HL-60 (cell line): ENCODE measurements around the gene DFFA.
"Not testable (repeated sequence)": the region's sequence is repeated elsewhere in the genome, so short reads cannot be mapped to it uniquely, and the experiment has no call there.

Experiments used
- DNase-seq, 2 experiments: peaks; one replicate each; pipeline ENCODE4 v3.0.0-alpha.2; 2010 to 2020; ENCODE audit warnings: low read depth in 1 of 2, low spot score in 1 of 2
- H3K27ac ChIP-seq: fragments of 250-450 bp; sonication (Bioruptor Pico); replicated peaks from 2 replicates; pipeline ENCODE4 v1.5.1; 2020; ENCODE audit warnings: mild to moderate bottlenecking, moderate library complexity
- H3K27me3 ChIP-seq: fragments of 250-450 bp; sonication (Bioruptor Pico); 2 replicates; pipeline ENCODE4 v1.5.1; 2021; ENCODE audit warnings: mild to moderate bottlenecking, moderate library complexity; ENCODE audit not compliant: insufficient read depth, poor library complexity, severe bottlenecking
- H3K4me3 ChIP-seq: replicated peaks from 2 replicates; pipeline ENCODE4 v1.5.1; 2011; ENCODE audit warnings: mild to moderate bottlenecking, control low read depth, low read length; ENCODE audit not compliant: insufficient read depth
- GABPA ChIP-seq: IDR thresholded peaks from 2 replicates; pipeline ENCODE4 v1.6.1; 2012; ENCODE audit warnings: low read depth
- POLR2AphosphoS5 ChIP-seq: IDR thresholded peaks from 2 replicates; pipeline ENCODE4 v1.6.1; 2012; ENCODE audit warnings: low read depth
- SPI1 ChIP-seq: IDR thresholded peaks from 2 replicates; pipeline ENCODE4 v1.6.1; 2012; ENCODE audit warnings: low read depth, mild to moderate bottlenecking, borderline replicate concordance
- TF ChIP-seq, protein P1 (sequence below): IDR thresholded peaks from one replicate; pipeline ENCODE4 v1.5.1; 2011; ENCODE audit warnings: low read length, control low read depth, inconsistent platforms; ENCODE audit not compliant: insufficient read depth
- TF ChIP-seq, protein P2 (sequence below): IDR thresholded peaks from 2 replicates; pipeline ENCODE4 v1.6.1; 2012; ENCODE audit warnings: low read depth; ENCODE audit not compliant: insufficient replicate concordance

Gene DFFA

DNA sequence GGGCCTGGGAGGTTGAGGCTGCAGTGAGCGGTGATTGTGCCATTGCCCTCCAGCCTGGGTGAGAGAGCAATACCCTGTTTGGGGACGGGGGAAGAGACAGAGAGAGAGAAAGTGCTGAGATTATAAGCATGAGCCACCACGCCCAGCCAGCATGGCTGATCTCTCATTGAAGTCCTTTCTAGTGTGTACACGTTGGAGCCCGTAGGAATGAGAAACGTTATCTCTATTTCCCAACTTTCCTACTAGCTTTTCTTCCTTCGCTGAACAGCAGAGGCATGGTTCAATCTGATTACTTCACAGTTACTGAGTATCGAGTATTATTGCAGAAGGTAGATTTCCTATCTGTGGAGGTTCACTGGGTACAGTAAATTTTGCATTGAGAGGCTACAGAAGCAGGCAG lies 7.0 kb upstream of the DFFA start:
- TF ChIP-seq, protein P1, sequence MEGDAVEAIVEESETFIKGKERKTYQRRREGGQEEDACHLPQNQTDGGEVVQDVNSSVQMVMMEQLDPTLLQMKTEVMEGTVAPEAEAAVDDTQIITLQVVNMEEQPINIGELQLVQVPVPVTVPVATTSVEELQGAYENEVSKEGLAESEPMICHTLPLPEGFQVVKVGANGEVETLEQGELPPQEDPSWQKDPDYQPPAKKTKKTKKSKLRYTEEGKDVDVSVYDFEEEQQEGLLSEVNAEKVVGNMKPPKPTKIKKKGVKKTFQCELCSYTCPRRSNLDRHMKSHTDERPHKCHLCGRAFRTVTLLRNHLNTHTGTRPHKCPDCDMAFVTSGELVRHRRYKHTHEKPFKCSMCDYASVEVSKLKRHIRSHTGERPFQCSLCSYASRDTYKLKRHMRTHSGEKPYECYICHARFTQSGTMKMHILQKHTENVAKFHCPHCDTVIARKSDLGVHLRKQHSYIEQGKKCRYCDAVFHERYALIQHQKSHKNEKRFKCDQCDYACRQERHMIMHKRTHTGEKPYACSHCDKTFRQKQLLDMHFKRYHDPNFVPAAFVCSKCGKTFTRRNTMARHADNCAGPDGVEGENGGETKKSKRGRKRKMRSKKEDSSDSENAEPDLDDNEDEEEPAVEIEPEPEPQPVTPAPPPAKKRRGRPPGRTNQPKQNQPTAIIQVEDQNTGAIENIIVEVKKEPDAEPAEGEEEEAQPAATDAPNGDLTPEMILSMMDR = no peak
- TF ChIP-seq, protein P2, sequence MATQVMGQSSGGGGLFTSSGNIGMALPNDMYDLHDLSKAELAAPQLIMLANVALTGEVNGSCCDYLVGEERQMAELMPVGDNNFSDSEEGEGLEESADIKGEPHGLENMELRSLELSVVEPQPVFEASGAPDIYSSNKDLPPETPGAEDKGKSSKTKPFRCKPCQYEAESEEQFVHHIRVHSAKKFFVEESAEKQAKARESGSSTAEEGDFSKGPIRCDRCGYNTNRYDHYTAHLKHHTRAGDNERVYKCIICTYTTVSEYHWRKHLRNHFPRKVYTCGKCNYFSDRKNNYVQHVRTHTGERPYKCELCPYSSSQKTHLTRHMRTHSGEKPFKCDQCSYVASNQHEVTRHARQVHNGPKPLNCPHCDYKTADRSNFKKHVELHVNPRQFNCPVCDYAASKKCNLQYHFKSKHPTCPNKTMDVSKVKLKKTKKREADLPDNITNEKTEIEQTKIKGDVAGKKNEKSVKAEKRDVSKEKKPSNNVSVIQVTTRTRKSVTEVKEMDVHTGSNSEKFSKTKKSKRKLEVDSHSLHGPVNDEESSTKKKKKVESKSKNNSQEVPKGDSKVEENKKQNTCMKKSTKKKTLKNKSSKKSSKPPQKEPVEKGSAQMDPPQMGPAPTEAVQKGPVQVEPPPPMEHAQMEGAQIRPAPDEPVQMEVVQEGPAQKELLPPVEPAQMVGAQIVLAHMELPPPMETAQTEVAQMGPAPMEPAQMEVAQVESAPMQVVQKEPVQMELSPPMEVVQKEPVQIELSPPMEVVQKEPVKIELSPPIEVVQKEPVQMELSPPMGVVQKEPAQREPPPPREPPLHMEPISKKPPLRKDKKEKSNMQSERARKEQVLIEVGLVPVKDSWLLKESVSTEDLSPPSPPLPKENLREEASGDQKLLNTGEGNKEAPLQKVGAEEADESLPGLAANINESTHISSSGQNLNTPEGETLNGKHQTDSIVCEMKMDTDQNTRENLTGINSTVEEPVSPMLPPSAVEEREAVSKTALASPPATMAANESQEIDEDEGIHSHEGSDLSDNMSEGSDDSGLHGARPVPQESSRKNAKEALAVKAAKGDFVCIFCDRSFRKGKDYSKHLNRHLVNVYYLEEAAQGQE = no peak
- TF ChIP-seq POLR2AphosphoS5 (no peak), SPI1 (no peak), GABPA (no peak)
- Histone ChIP-seq H3K27me3 (no peaks in the 10 kb centered on the region), H3K27ac (no peak overlapping the region), H3K4me3 (no peak overlapping the region)
- no peak for DNase-seq

DNA sequence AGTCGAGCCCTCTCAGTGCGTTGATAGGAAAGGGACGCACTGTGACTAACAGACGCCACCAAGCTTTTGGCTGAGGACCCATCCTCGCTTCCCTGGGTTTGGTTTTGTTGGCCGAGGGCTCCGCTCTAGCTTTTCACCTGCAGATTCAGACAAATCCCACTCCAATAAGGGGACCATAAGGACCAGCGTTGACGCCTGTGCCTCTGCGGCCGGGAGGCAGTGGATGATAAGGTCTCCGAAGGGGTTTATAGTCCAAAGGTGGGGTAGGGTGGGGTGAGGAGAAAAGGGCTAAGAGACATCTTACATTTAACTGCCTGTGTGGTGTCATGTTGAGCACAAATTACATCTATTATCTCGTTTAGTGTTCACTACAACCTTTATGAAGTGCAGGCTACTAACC lies 3.2 kb upstream of the DFFA start:
- DNase-seq = no peak
- no peaks in the 10 kb centered on the region for H3K27me3 ChIP-seq
- TF ChIP-seq POLR2AphosphoS5 = no peak
- TF ChIP-seq SPI1 = no peak
- TF ChIP-seq, protein P1 = no peak
- TF ChIP-seq GABPA = no peak
- TF ChIP-seq, protein P2 = no peak
- peak overlapping the region; percentile 72 for H3K27ac ChIP-seq
- H3K4me3 ChIP-seq = peak overlapping the region; percentile 99

DNA sequence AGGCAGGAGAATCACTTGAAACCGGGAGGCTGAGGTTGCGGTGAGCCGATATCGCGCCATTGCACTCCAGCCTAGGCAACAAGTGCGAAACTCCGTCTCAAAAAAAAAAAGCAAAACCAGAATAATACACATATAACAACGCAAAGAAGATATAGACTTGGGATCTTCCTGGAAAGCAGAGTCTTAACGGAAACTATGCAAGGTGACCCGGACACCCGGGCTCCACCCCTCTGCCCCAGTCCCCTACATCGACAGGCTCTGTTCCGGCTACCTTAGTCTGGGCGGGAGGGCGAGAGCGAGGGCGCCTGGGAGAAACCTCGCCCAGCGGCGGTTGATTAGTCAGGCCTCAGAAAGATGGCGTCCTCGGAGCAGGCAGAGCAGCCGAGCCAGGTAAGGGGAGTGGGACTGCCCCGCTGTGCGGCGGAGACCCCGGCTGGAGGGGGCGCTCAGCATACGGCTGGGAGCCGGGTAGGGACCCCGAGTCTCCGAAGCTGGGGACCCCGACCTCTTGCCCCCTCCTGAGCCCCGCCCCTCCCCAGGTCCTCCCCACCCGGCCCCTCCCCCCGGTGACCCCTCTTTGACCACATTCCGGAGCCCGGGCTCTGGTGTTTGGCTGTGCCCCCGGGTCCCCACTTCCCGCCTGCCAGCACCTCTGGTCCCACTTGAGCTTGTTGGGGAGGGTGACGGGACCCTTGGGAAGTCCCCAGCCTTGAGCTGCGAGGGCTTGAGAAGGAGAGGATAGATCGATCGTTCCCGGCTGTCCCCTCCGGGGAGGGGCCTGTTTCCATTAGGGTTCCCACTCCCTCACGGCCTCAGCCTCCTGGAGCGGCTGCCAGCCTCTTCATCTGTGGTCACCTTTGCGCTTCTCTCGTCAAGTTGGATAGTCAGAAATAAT lies 2.5 kb upstream of the DFFA start, which contains the start of gene PEX14:
PEX14 (plus strand) TSS at position 338 of the 895 bp plus-strand sequence; CDS start at position 355, 17 bp downstream.
- peak within 1 kb of the TSS; percentile 72 for H3K27ac ChIP-seq
- H3K27me3 ChIP-seq = no peaks in the 10 kb centered on the region
- H3K4me3 ChIP-seq = peak within 1 kb of the TSS; percentile 99
- peak; percentile 76 to 95 for DNase-seq
- TF ChIP-seq POLR2AphosphoS5 = peak; percentile 84
- no peak for TF ChIP-seq GABPA
- TF ChIP-seq, protein P2 = peak; percentile 53

DNA sequence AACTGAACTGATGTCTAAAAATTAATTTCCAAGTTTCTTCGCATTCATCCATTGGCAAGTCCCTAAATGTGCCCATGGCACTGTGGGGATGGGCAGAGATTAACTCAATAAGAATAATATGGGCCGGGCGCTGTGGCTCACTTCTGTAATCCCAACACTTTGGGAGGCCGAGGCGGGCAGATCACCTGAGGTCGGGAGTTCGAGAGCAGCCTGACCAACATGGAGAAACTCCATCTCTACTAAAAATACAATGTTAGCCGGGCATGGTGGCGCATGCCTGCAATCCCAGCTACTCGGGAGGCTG lies 1.9 kb upstream of the DFFA start:
- DNase-seq, H3K27me3 ChIP-seq: not testable (repeated sequence)
- H3K4me3 ChIP-seq = peak overlapping the region; percentile 99
- H3K27ac ChIP-seq = peak overlapping the region; percentile 72
